HEK293 (cell line): ENCODE data around the gene MRPS6.

Experiments used
- BCL11A ChIP-seq: fragments of 450-650 bp; formaldehyde crosslinking; IDR thresholded peaks from 2 replicates; pipeline ENCODE4 v1.5.1; 2016; ENCODE audit warnings: low read depth, missing biosample characterization, missing genetic modification characterization
- HOXA7 ChIP-seq: sonication (generic); formaldehyde crosslinking; IDR thresholded peaks from 2 replicates; pipeline ENCODE4 v1.8.1; 2022; ENCODE audit warnings: missing genetic modification reagents, borderline replicate concordance
- ZFP41 ChIP-seq: fragments of 450-650 bp; formaldehyde crosslinking; IDR thresholded peaks from 2 replicates; pipeline ENCODE4 v1.5.1; 2016; ENCODE audit warnings: missing biosample characterization, missing genetic modification characterization, borderline replicate concordance
- ZNF155 ChIP-seq: fragments of 450-650 bp; formaldehyde crosslinking; IDR thresholded peaks from 2 replicates; pipeline ENCODE4 v1.5.1; 2016; ENCODE audit warnings: missing biosample characterization, missing genetic modification characterization
- ZNF169 ChIP-seq: fragments of 450-650 bp; formaldehyde crosslinking; IDR thresholded peaks from 2 replicates; pipeline ENCODE4 v1.5.1; 2016; ENCODE audit warnings: missing biosample characterization, missing genetic modification characterization
- ZNF274 ChIP-seq, 2 experiments: fragments of 200-500 bp in 1 of 2; fragments of 450-650 bp in 1 of 2; sonication (Bioruptor generic) in 1 of 2; formaldehyde crosslinking in 1 of 2; IDR thresholded peaks; 2 replicates each; pipeline versions ENCODE4 v1.5.1 to v1.6.1; 2014 to 2016; ENCODE audit warnings: borderline replicate concordance in 1 of 2, inconsistent platforms in 1 of 2, low read length in 1 of 2, missing biosample characterization in 1 of 2, missing genetic modification characterization in 1 of 2
- ZNF354C ChIP-seq: fragments of 450-650 bp; formaldehyde crosslinking; IDR thresholded peaks from 2 replicates; pipeline ENCODE4 v1.5.1; 2016; ENCODE audit warnings: missing biosample characterization, missing genetic modification characterization, low read depth, borderline replicate concordance
- ZNF561 ChIP-seq: fragments of 450-650 bp; IDR thresholded peaks from 2 replicates; pipeline ENCODE4 v1.5.1; 2018; ENCODE audit warnings: missing biosample characterization, missing genetic modification characterization, borderline replicate concordance
- ZNF639 ChIP-seq: fragments of 450-650 bp; formaldehyde crosslinking; IDR thresholded peaks from 2 replicates; pipeline ENCODE4 v1.5.1; 2016; ENCODE audit warnings: missing biosample characterization, missing genetic modification characterization
- ZNF776 ChIP-seq: fragments of 450-650 bp; formaldehyde crosslinking; IDR thresholded peaks from 2 replicates; pipeline ENCODE4 v1.5.0; 2017; ENCODE audit warnings: missing biosample characterization, missing genetic modification characterization, borderline replicate concordance
- TF ChIP-seq, protein P1 (sequence below): fragments of 450-650 bp; formaldehyde crosslinking; IDR thresholded peaks from 2 replicates; pipeline ENCODE4 v1.5.1; 2016; ENCODE audit warnings: missing biosample characterization, missing genetic modification characterization
- TF ChIP-seq, protein P2 (sequence below): fragments of 450-650 bp; IDR thresholded peaks from 2 replicates; pipeline ENCODE4 v1.5.1; 2018; ENCODE audit warnings: missing biosample characterization, missing genetic modification characterization
- TF ChIP-seq, protein P3 (sequence below): fragments of 450-650 bp; formaldehyde crosslinking; IDR thresholded peaks from 2 replicates; pipeline ENCODE4 v1.5.1; 2016; ENCODE audit warnings: missing biosample characterization, missing genetic modification characterization

DNA sequence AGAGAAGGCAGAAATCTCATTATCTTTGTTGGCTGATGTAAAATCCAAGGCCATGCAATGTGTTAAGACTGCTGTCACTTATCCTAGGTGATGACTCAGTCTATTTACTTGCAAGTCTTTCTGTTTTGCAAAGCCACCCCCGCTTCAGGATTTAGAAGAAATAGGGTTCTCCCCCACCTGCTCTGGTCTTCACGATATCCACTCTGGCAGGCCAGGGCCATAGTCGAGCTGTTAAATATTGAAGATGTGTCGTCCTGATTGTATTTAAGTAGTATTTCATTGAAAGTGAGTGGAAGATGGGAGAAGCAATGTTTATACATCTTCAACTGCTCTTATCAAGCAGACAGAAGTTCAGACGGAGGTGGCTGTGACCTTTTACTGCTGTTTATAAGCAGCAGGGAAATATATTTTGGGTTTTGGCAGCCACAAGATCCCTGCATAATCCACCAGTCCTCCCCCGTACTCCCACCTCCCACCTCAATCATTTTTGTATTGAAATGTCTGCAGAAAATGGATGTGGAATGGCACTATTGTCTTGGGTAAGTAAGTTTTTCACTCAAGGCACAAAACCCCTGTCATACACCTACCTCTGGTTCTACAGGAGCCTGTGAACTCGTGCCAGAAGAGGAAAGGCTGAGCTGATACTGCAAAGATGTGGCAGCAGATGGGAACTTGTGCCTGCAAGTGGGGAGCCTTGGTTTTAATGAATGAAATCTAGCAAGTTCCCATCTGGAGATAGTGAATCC, 117.4 kb downstream of the MRPS6 start:
- TF ChIP-seq, protein P1, sequence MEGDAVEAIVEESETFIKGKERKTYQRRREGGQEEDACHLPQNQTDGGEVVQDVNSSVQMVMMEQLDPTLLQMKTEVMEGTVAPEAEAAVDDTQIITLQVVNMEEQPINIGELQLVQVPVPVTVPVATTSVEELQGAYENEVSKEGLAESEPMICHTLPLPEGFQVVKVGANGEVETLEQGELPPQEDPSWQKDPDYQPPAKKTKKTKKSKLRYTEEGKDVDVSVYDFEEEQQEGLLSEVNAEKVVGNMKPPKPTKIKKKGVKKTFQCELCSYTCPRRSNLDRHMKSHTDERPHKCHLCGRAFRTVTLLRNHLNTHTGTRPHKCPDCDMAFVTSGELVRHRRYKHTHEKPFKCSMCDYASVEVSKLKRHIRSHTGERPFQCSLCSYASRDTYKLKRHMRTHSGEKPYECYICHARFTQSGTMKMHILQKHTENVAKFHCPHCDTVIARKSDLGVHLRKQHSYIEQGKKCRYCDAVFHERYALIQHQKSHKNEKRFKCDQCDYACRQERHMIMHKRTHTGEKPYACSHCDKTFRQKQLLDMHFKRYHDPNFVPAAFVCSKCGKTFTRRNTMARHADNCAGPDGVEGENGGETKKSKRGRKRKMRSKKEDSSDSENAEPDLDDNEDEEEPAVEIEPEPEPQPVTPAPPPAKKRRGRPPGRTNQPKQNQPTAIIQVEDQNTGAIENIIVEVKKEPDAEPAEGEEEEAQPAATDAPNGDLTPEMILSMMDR (tag by site-specific recombination): no peak
- TF ChIP-seq ZNF274 (IDR thresholded peaks at IDR 0.05; ENCODE audit: low read length) (no peak), ZNF274 (tag by site-specific recombination; IDR thresholded peaks at IDR 0.05; ENCODE audit: borderline replicate concordance) (no peak), BCL11A (tag by site-specific recombination) (no peak), ZNF776 (no peak), HOXA7 (CRISPR knock-in tag) (no peak), ZNF155 (tag by site-specific recombination) (no peak), ZNF639 (tag by site-specific recombination) (no peak), ZNF169 (no peak), ZFP41 (tag by site-specific recombination) (no peak), ZNF561 (tag by site-specific recombination) (no peak), ZNF354C (no peak)
- TF ChIP-seq, protein P2, sequence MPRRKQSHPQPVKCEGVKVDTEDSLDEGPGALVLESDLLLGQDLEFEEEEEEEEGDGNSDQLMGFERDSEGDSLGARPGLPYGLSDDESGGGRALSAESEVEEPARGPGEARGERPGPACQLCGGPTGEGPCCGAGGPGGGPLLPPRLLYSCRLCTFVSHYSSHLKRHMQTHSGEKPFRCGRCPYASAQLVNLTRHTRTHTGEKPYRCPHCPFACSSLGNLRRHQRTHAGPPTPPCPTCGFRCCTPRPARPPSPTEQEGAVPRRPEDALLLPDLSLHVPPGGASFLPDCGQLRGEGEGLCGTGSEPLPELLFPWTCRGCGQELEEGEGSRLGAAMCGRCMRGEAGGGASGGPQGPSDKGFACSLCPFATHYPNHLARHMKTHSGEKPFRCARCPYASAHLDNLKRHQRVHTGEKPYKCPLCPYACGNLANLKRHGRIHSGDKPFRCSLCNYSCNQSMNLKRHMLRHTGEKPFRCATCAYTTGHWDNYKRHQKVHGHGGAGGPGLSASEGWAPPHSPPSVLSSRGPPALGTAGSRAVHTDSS (tag by site-specific recombination): no peak
- TF ChIP-seq, protein P3, sequence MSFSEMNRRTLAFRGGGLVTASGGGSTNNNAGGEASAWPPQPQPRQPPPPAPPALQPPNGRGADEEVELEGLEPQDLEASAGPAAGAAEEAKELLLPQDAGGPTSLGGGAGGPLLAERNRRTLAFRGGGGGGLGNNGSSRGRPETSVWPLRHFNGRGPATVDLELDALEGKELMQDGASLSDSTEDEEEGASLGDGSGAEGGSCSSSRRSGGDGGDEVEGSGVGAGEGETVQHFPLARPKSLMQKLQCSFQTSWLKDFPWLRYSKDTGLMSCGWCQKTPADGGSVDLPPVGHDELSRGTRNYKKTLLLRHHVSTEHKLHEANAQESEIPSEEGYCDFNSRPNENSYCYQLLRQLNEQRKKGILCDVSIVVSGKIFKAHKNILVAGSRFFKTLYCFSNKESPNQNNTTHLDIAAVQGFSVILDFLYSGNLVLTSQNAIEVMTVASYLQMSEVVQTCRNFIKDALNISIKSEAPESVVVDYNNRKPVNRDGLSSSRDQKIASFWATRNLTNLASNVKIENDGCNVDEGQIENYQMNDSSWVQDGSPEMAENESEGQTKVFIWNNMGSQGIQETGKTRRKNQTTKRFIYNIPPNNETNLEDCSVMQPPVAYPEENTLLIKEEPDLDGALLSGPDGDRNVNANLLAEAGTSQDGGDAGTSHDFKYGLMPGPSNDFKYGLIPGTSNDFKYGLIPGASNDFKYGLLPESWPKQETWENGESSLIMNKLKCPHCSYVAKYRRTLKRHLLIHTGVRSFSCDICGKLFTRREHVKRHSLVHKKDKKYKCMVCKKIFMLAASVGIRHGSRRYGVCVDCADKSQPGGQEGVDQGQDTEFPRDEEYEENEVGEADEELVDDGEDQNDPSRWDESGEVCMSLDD (tag by site-specific recombination): no peak
